Measurements from ENCODE around the gene ARHGAP45. TPM values are rescaled to one million over a fixed set of nuclear protein-coding genes. Genes with fewer than 3 reads are reported as not detected.

ARHGAP45 gene
- total and polyA plus RNA-seq, 9 of the 15 experiments (the other 6 are each of a cell fraction or from before 2014, with no cell fraction given), result 0.08 to 22.1 (median 4.2) TPM

DNA sequence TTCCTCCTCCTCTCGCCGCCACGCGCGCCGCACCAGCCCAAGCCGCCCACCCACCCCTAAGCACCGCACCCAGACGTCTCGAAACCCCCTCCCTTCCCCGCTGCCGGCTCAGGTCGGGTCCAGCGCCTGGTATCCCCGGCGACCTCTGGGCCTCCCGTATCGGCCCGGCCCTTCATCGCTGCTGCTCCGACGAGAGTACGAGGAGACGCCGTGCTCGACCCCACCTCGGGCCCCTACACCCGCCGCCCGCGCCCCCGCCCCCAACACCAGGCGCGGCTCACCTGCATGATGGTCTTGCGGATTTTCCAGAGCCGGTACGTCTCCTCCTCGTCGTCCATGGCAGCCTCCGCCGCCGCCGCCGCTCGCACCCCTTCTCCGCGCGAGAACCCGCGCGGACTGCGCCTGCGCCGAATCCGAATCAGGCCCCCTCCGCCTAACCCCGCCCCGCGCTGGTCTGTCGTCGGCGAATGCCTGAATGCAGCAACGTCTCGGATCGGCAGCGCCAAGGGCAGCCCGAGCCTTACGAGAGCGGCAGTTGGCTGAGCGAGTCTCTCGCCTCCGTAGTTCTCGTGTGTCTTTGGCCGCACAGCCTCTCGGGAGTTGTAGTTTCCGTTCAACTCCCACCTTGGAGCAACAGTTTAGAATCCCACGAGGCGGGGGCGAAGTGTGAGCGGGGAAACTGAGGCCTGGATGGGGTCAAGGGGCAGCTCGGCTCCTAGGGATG, 28.2 kb downstream of the ARHGAP45 start, which contains the start of gene POLR2E (continued):
- TF ChIP-seq ZNF445 (CRISPR knock-in tag; IDR thresholded peaks at IDR 0.05; ENCODE audit: low read depth) (no peak), ZNF23 (CRISPR knock-in tag; IDR thresholded peaks at IDR 0.05) (no peak), ZNF75A (CRISPR knock-in tag; IDR thresholded peaks at IDR 0.05) (no peak), RFX7 (CRISPR knock-in tag; IDR thresholded peaks at IDR 0.05) (no peak), POLR3G (IDR thresholded peaks at IDR 0.05; ENCODE audit: extremely low read depth, insufficient read length, insufficient replicate concordance) (no peak), CEBPG (CRISPR knock-in tag; IDR thresholded peaks at IDR 0.05) (no peak), CEBPG (tag; conservative IDR thresholded peaks at IDR 0.05 in 1 of 2, IDR thresholded peaks at IDR 0.05 in 1 of 2) (no peak), POLR2AphosphoS2 (IDR thresholded peaks at IDR 0.05; ENCODE audit: low read length) (no peak), NCOR1 (IDR thresholded peaks at IDR 0.05) (no peak), RBM25 (IDR thresholded peaks at IDR 0.05; ENCODE audit: low read depth, low read length, severe bottlenecking) (no peak), ZNF274 (IDR thresholded peaks at IDR 0.05; ENCODE audit: borderline replicate concordance, low read depth, low read length) (no peak), FOSL1 (tag; conservative IDR thresholded peaks at IDR 0.05) (no peak), FOS (IDR thresholded peaks at IDR 0.05; ENCODE audit: extremely low read depth, insufficient read length) (no peak), ZNF778 (CRISPR knock-in tag; IDR thresholded peaks at IDR 0.05) (no peak), POLR2A (conservative IDR thresholded peaks at IDR 0.05) (peak; percentile 90), SUPT5H (IDR thresholded peaks at IDR 0.05) (peak; percentile 95), ZNF398 (CRISPR knock-in tag; IDR thresholded peaks at IDR 0.05) (no peak), CREM (IDR thresholded peaks at IDR 0.05; ENCODE audit: low read depth) (peak; percentile 92), ZBTB7A (IDR thresholded peaks at IDR 0.05; ENCODE audit: borderline replicate concordance, control insufficient read depth, low read depth, low read length) (peak; percentile 56; the same call in 1 of the 2 replicates), HSF4 (CRISPR knock-in tag; IDR thresholded peaks at IDR 0.05; ENCODE audit: borderline replicate concordance) (no peak), ZNF57 (CRISPR knock-in tag; IDR thresholded peaks at IDR 0.05) (no peak), JUNB (CRISPR knock-in tag; conservative IDR thresholded peaks at IDR 0.05) (no peak), ARID1B (IDR thresholded peaks at IDR 0.05) (no peak), KAT2B (IDR thresholded peaks at IDR 0.05; ENCODE audit: low read depth, low read length) (no peak), HDAC8 (tag; IDR thresholded peaks at IDR 0.05) (no peak)
- TF ChIP-seq, protein P1, sequence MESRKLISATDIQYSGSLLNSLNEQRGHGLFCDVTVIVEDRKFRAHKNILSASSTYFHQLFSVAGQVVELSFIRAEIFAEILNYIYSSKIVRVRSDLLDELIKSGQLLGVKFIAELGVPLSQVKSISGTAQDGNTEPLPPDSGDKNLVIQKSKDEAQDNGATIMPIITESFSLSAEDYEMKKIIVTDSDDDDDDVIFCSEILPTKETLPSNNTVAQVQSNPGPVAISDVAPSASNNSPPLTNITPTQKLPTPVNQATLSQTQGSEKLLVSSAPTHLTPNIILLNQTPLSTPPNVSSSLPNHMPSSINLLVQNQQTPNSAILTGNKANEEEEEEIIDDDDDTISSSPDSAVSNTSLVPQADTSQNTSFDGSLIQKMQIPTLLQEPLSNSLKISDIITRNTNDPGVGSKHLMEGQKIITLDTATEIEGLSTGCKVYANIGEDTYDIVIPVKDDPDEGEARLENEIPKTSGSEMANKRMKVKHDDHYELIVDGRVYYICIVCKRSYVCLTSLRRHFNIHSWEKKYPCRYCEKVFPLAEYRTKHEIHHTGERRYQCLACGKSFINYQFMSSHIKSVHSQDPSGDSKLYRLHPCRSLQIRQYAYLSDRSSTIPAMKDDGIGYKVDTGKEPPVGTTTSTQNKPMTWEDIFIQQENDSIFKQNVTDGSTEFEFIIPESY (CRISPR knock-in tag; IDR thresholded peaks at IDR 0.05), result peak; percentile 51; the same call in 1 of the 2 replicates
- TF ChIP-seq, protein P2, sequence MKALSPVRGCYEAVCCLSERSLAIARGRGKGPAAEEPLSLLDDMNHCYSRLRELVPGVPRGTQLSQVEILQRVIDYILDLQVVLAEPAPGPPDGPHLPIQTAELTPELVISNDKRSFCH (CRISPR knock-in tag; IDR thresholded peaks at IDR 0.05), result no peak
- TF ChIP-seq, protein P2 (tag; IDR thresholded peaks at IDR 0.05), result peak; percentile 50; the same call in 1 of the 2 replicates
